Measurements from ENCODE around the gene PPARG. TPM values are rescaled to one million over a fixed set of nuclear protein-coding genes. Genes with fewer than 3 reads are reported as not detected.
"Not testable (repeated sequence)": the region's sequence is repeated elsewhere in the genome, so short reads cannot be mapped to it uniquely, and the experiment has no call there.

PPARG gene
- total RNA-seq, 4 donors from 2014 or later: 26.4 to 46.4 (median 37.4) TPM

- H3K27ac ChIP-seq: no peak overlapping the region
- H3K9me3 ChIP-seq: no peaks in the 10 kb centered on the region
- no peaks in the 10 kb centered on the region for H3K27me3 ChIP-seq
- no peaks in the 10 kb centered on the region for H3K4me1 ChIP-seq
- H3K36me3 ChIP-seq: no peaks in the 10 kb centered on the region
- no peak overlapping the region for H3K4me3 ChIP-seq
- no peak for DNase-seq
- TF ChIP-seq POLR2A (IDR thresholded peaks at IDR 0.05) (no peak), CTCF (IDR thresholded peaks at IDR 0.05) (no peak)
Measured at GRCh38 chr3:12249519-12249918, 39.4 kb upstream of the PPARG start.

GRCh38 chr3:12252889-12253288 is 36.0 kb upstream of the PPARG start:
- Histone ChIP-seq H3K27me3 (no peaks in the 10 kb centered on the region), H3K4me3 (no peak overlapping the region), H3K27ac (no peak overlapping the region), H3K36me3 (no peaks in the 10 kb centered on the region), H3K9me3 (no peaks in the 10 kb centered on the region), H3K4me1 (no peaks in the 10 kb centered on the region)
- no peak for DNase-seq
- TF ChIP-seq POLR2A (IDR thresholded peaks at IDR 0.05): no peak
- no peak for TF ChIP-seq CTCF (IDR thresholded peaks at IDR 0.05)

- no peaks in the 10 kb centered on the region for H3K36me3 ChIP-seq
- no peak overlapping the region for H3K4me3 ChIP-seq
- no peaks in the 10 kb centered on the region for H3K4me1 ChIP-seq
- H3K27me3 ChIP-seq: no peaks in the 10 kb centered on the region
- TF ChIP-seq POLR2A (IDR thresholded peaks at IDR 0.05): no peak
- TF ChIP-seq CTCF (IDR thresholded peaks at IDR 0.05): no peak
- no peak overlapping the region for H3K27ac ChIP-seq
- no peaks in the 10 kb centered on the region for H3K9me3 ChIP-seq
- DNase-seq: no peak
Measured at GRCh38 chr3:12253516-12254343, 35.1 kb upstream of the PPARG start.

GRCh38 chr3:12255393-12255792 is 33.5 kb upstream of the PPARG start:
- no peaks in the 10 kb centered on the region for H3K36me3 ChIP-seq
- DNase-seq: no peak

GRCh38 chr3:12258911-12259310 is 30.0 kb upstream of the PPARG start:
- no peak for TF ChIP-seq POLR2A (IDR thresholded peaks at IDR 0.05)
- TF ChIP-seq CTCF (IDR thresholded peaks at IDR 0.05): no peak
- H3K4me3 ChIP-seq: no peak overlapping the region
- no peak overlapping the region for H3K27ac ChIP-seq
- DNase-seq: no peak
- no peaks in the 10 kb centered on the region for H3K27me3 ChIP-seq
- H3K4me1 ChIP-seq: peaks cover 0 to 4% (median 0%) of the 10 kb centered on the region in 4 donors
- no peaks in the 10 kb centered on the region for H3K9me3 ChIP-seq
- H3K36me3 ChIP-seq: no peaks in the 10 kb centered on the region

More at GRCh38 chr3:12255393-12255792, 33.5 kb upstream of the PPARG start:
- H3K27me3 ChIP-seq: no peaks in the 10 kb centered on the region
- H3K27ac ChIP-seq: no peak overlapping the region
- no peaks in the 10 kb centered on the region for H3K9me3 ChIP-seq
- no peak overlapping the region for H3K4me3 ChIP-seq
- TF ChIP-seq CTCF (IDR thresholded peaks at IDR 0.05): no peak
- TF ChIP-seq POLR2A (IDR thresholded peaks at IDR 0.05): no peak
- H3K4me1 ChIP-seq: no peaks in the 10 kb centered on the region

GRCh38 chr3:12262173-12262572 is 26.7 kb upstream of the PPARG start:
- DNase-seq: not testable (repeated sequence)

More at GRCh38 chr3:12262173-12262572, 26.7 kb upstream of the PPARG start:
- H3K27me3 ChIP-seq, H3K4me1 ChIP-seq, H3K9me3 ChIP-seq, H3K36me3 ChIP-seq, H3K4me3 ChIP-seq, H3K27ac ChIP-seq: not testable (repeated sequence)

Measured in Peyer's patch (tissue), 4 donors.